HEK293T (cell line): ENCODE data around the gene PPP1R14B.

Source experiments
- CTCF ChIA-PET: fragments of 350-600 bp; formaldehyde crosslinking; extraction: SDS; loops from one replicate; lab custom pipeline; 2021; ENCODE audit warnings: antibody characterized with exemption, inconsistent platforms; lab: Yijun Ruan, JAX
- POLR2A ChIA-PET: fragments of 350-600 bp; formaldehyde crosslinking; extraction: SDS; loops from one replicate; lab custom pipeline; 2020; ENCODE audit warnings: antibody characterized with exemption, inconsistent platforms; lab: Yijun Ruan, JAX
- DNase-seq: peaks from one replicate; pipeline ENCODE4 v3.0.0; 2012; ENCODE audit warnings: mixed read lengths; ENCODE audit errors: extremely low spot score
- ARNT ChIP-seq: fragments of 450-650 bp; IDR thresholded peaks from 2 replicates; pipeline ENCODE4 v1.6.1; 2017; ENCODE audit warnings: mild to moderate bottlenecking
- BHLHE40 ChIP-seq: fragments of 450-650 bp; IDR thresholded peaks from 2 replicates; pipeline ENCODE4 v1.6.1; 2016; ENCODE audit warnings: mild to moderate bottlenecking, moderate library complexity, borderline replicate concordance
- CTBP1 ChIP-seq: fragments of 450-650 bp; IDR thresholded peaks from 2 replicates; pipeline ENCODE4 v1.6.1; 2016; ENCODE audit warnings: borderline replicate concordance
- ELF4 ChIP-seq: fragments of 450-650 bp; IDR thresholded peaks from 2 replicates; pipeline ENCODE4 v1.6.1; 2017; ENCODE audit warnings: antibody characterized with exemption
- FOXA1 ChIP-seq: fragments of 450-650 bp; IDR thresholded peaks from 2 replicates; pipeline ENCODE4 v1.6.1; 2016; ENCODE audit warnings: mild to moderate bottlenecking
- FOXK2 ChIP-seq: fragments of 450-650 bp; IDR thresholded peaks from 2 replicates; pipeline ENCODE4 v1.6.1; 2016; ENCODE audit warnings: mild to moderate bottlenecking
- FOXM1 ChIP-seq: fragments of 450-650 bp; IDR thresholded peaks from 2 replicates; pipeline ENCODE4 v1.6.1; 2017; ENCODE audit warnings: mild to moderate bottlenecking, borderline replicate concordance
- HDGF ChIP-seq: fragments of 450-650 bp; IDR thresholded peaks from 2 replicates; pipeline ENCODE4 v1.6.1; 2017; ENCODE audit warnings: antibody characterized with exemption, borderline replicate concordance
- L3MBTL2 ChIP-seq: fragments of 450-650 bp; conservative IDR thresholded peaks from 2 replicates; pipeline ENCODE4 v1.6.1; 2016; ENCODE audit warnings: mild to moderate bottlenecking
- LEF1 ChIP-seq: fragments of 450-650 bp; IDR thresholded peaks from 2 replicates; pipeline ENCODE4 v1.6.1; 2017; ENCODE audit warnings: mild to moderate bottlenecking, borderline replicate concordance
- NFRKB ChIP-seq: fragments of 450-650 bp; IDR thresholded peaks from 2 replicates; pipeline ENCODE4 v1.6.1; 2016; ENCODE audit warnings: mild to moderate bottlenecking, moderate library complexity
- PKNOX1 ChIP-seq: fragments of 450-650 bp; IDR thresholded peaks from 2 replicates; pipeline ENCODE4 v1.6.1; 2016
- SP1 ChIP-seq: fragments of 450-650 bp; IDR thresholded peaks from 2 replicates; pipeline ENCODE4 v1.6.1; 2017
- SUZ12 ChIP-seq: fragments of 450-650 bp; IDR thresholded peaks from 2 replicates; pipeline ENCODE4 v1.6.1; 2016; ENCODE audit warnings: mild to moderate bottlenecking
- TARDBP ChIP-seq: fragments of 450-650 bp; IDR thresholded peaks from 2 replicates; pipeline ENCODE4 v1.6.1; 2016
- ZNF384 ChIP-seq: fragments of 450-650 bp; IDR thresholded peaks from 2 replicates; pipeline ENCODE4 v1.6.1; 2016

Gene PPP1R14B

GRCh38 chr11:64268025-64268892 is 21.5 kb upstream of the PPP1R14B start:
- TF ChIP-seq L3MBTL2 (no peak), ZNF384 (no peak), ELF4 (no peak), BHLHE40 (no peak), CTBP1 (no peak), ARNT (no peak), FOXA1 (no peak)
- POLR2A ChIA-PET: interaction anchor here (0.8 to 5.6 kb wide), 11 partner anchors 14 to 84 kb away, joined by 3 to 81 read pairs (median 4); partner anchors contain the start of genes BAD, CATSPERZ, ESRRA and FERMT3
- CTCF ChIA-PET: interaction anchor here (0.8 to 1.7 kb wide), 5 partner anchors 16 to 87 kb away, joined by 3 to 8 read pairs (median 4); partner anchors contain the start of genes FERMT3, PLCB3, PRDX5 and TRMT112
- DNase-seq: no peak

- no peak for DNase-seq
- POLR2A ChIA-PET: interaction anchor here (0.8 to 5.5 kb wide), 3 partner anchors 19 to 41 kb away, joined by 3 to 78 read pairs (median 3); partner anchors contain the start of genes NUDT22, PLCB3, PPP1R14B and TRPT1
- TF ChIP-seq TARDBP (no peak), FOXK2 (no peak), SUZ12 (no peak), ARNT (no peak), BHLHE40 (no peak), FOXM1 (no peak), CTBP1 (no peak), ELF4 (no peak), HDGF (no peak)
- CTCF ChIA-PET: interaction anchor here (1.2 kb wide), 1 partner anchor 16 kb away, joined by 3 read pairs; no protein-coding TSS in a partner anchor
Measured at GRCh38 chr11:64267207-64267945, 20.6 kb upstream of the PPP1R14B start.

DNA sequence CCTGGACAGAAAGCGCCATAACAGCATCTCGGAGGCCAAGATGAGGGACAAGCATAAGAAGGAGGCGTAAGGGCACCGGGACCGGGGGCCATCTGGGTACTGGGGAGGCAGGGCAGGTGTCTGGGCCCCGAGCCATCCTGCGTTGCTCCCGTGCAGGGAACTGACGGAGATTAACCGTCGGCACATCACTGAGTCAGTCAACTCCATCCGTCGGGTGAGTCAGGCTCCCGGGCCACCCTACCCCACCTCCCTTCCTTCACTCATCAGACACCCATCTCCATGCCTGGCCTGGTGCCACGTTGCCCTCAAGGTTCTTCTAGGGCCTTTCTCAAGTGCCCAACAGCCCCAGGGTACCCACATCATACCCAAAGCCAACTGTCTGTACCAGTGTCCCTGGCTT is 19.6 kb upstream of the PPP1R14B start:
- POLR2A ChIA-PET: no interaction called here
- TF ChIP-seq TARDBP: no peak
- CTCF ChIA-PET: no interaction called here
- no peak for DNase-seq

DNA sequence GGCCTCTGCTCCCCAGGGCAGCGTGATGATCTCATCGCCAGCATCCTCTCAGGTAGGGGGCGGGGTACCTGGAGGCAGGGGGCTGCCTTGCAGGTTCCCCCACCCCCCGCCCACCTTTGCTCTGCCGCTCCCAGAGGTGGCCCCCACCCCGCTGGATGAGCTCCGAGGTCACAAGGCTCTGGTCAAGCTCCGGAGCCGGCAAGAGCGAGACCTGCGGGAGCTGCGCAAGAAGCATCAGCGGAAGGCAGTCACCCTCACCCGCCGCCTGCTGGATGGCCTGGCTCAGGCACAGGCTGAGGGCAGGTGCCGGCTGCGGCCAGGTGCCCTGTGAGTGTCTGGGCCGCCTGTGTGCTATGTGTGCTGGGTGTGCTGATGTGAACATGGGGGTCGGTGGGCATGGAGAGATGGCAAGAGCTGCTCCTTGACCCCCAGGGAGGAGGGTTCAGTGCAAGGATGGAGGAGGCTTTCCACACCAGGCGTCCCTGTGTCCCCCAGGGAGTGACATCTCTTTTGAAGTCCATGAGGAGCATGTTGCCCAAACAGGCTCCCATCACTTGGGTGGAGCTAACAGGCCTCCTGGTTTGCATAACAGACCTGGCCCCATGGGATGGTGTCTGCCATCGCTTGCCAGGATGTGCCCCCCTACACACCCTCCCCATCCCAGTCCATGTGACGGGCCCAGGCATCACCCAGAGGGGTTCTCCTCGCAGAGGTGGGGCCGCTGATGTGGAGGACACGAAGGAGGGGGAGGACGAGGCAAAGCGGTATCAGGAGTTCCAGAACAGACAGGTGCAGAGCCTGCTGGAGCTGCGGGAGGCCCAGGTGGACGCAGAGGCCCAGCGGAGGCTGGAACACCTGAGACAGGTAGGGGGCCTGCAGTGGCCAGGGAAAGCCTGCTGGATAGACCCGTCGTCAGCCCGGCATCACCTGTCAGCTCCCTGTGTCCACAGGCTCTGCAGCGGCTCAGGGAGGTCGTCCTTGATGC is 18.7 kb upstream of the PPP1R14B start:
- no peak for DNase-seq
- TF ChIP-seq ARNT (no peak), TARDBP (no peak), SP1 (no peak), NFRKB (no peak), LEF1 (no peak), FOXM1 (no peak), ZNF384 (no peak), ELF4 (no peak), BHLHE40 (no peak), L3MBTL2 (no peak), CTBP1 (no peak), SUZ12 (no peak), FOXA1 (no peak), HDGF (no peak), FOXK2 (no peak), PKNOX1 (no peak)
- ChIA-PET CTCF (no interaction called here), POLR2A (interaction anchor here (0.7 to 2.3 kb wide), 5 partner anchors 10 to 26 kb away, joined by 3 to 5 read pairs (median 3); partner anchors contain the start of gene PPP1R14B)

DNA sequence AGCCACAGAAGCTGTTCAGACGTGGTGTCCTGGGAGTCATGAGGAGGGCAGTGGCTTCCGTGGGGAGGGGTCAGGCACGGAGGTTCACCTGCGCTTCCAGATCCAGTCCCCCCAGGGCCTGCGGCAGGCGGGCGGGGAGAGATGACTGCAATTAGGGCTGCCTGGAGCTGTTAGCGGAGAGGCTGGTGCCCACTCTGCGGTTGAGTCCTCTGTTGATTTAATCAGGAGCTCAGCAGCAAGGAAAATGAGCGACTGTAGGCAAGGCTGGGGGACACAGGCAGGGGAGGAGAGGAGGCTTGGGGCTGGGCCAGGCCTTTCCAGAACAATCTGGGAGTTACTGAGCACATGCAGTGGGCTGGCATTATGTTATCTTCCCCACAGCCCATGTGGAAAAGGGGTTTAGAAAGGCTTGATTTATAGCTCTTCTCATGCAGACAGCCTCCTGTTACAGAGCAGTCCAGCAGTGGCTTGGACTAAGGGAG is 17.7 kb upstream of the PPP1R14B start:
- POLR2A ChIA-PET: interaction anchor here (0.6 to 2.3 kb wide), 6 partner anchors 17 to 79 kb away, joined by 3 to 5 read pairs (median 3); partner anchors contain the start of genes PPP1R14B, STIP1 and TRMT112

GRCh38 chr11:64263947-64264317 is 17.2 kb upstream of the PPP1R14B start:
- no peak for DNase-seq
- TF ChIP-seq PKNOX1 (no peak), SUZ12 (no peak), FOXM1 (no peak), FOXK2 (no peak), BHLHE40 (no peak), L3MBTL2 (no peak), CTBP1 (no peak), NFRKB (no peak), HDGF (no peak), ELF4 (no peak), ARNT (no peak), TARDBP (no peak), SP1 (no peak), ZNF384 (no peak), LEF1 (no peak), FOXA1 (no peak)
- POLR2A ChIA-PET: interaction anchor here (0.6 to 2.3 kb wide), 7 partner anchors 13 to 78 kb away, joined by 3 to 5 read pairs (median 3); partner anchors contain the start of genes PLCB3, PPP1R14B, STIP1 and TRMT112
- CTCF ChIA-PET: no interaction called here

More for the DNA sequence above, 17.7 kb upstream of the PPP1R14B start:
- CTCF ChIA-PET: no interaction called here
- no peak for TF ChIP-seq ARNT
- DNase-seq: no peak
